Spleen (tissue), 11 donors: ENCODE measurements around the gene SMIM23. TPM values are rescaled to one million over a fixed set of nuclear protein-coding genes. Genes with fewer than 3 reads are reported as not detected.

Source experiments
- DNase-seq: peaks from one replicate; pipeline ENCODE4 v3.0.0-alpha.2; 2020
- H3K27ac ChIP-seq, 8 donors: fragments of 200-600 bp; sonication (generic) in 7 of 8; 1 replicate in 4 of 8; 2 replicates in 4 of 8; pipeline versions ENCODE4 v1.5.0 to v1.8.0; 2016 to 2021; ENCODE audit warnings: inconsistent platforms in 4 of 8, mild to moderate bottlenecking in 4 of 8, moderate library complexity in 1 of 8
- H3K27me3 ChIP-seq, 7 donors: fragments of 200-600 bp; sonication (generic) in 6 of 7; replicated peaks in 1 of 7; 1 replicate in 4 of 7; 2 replicates in 3 of 7; pipeline versions ENCODE4 v1.5.0 to v1.8.0; 2016 to 2021; ENCODE audit warnings: inconsistent platforms in 3 of 7, mild to moderate bottlenecking in 1 of 7
- H3K36me3 ChIP-seq, 6 donors: fragments of 200-600 bp; sonication (generic) in 5 of 6; 1 replicate in 4 of 6; 2 replicates in 2 of 6; pipeline versions ENCODE4 v1.5.0 to v1.8.0; 2016 to 2021; ENCODE audit warnings: inconsistent platforms in 2 of 6
- H3K4me1 ChIP-seq, 6 donors: fragments of 200-600 bp; sonication (generic) in 5 of 6; 1 replicate in 3 of 6; 2 replicates in 3 of 6; pipeline versions ENCODE4 v1.5.0 to v1.8.0; 2016 to 2021; ENCODE audit warnings: inconsistent platforms in 3 of 6
- H3K4me3 ChIP-seq, 8 donors: fragments of 200-600 bp; sonication (generic) in 7 of 8; 1 replicate in 4 of 8; 2 replicates in 4 of 8; pipeline versions ENCODE4 v1.5.0 to v1.8.0; 2016 to 2021; ENCODE audit warnings: inconsistent platforms in 4 of 8, mild to moderate bottlenecking in 4 of 8, moderate library complexity in 2 of 8
- H3K9me3 ChIP-seq, 8 donors: fragments of 200-600 bp; sonication (generic) in 7 of 8; 1 replicate in 4 of 8; 2 replicates in 4 of 8; pipeline versions ENCODE4 v1.5.0 to v1.8.0; 2016 to 2021; ENCODE audit warnings: inconsistent platforms in 4 of 8
- CTCF ChIP-seq, 11 experiments: fragments of 200-600 bp in 7 of 11; fragments of 450-650 bp in 4 of 11; sonication (generic) in 4 of 11; IDR thresholded peaks in 8 of 11; conservative IDR thresholded peaks in 3 of 11; 1 replicate in 7 of 11; 2 replicates in 4 of 11; pipeline versions ENCODE4 v1.4.0 to v1.8.0; 2016 to 2021; ENCODE audit warnings: antibody characterized with exemption in 11 of 11, inconsistent platforms in 4 of 11, mild to moderate bottlenecking in 1 of 11
- POLR2A ChIP-seq, 3 donors: fragments of 450-650 bp; IDR thresholded peaks; one replicate each; pipeline ENCODE4 v1.5.1; 2017; ENCODE audit warnings: antibody characterized with exemption in 3 of 3, mild to moderate bottlenecking in 1 of 3
- POLR2AphosphoS5 ChIP-seq, 3 donors: sonication (generic); formaldehyde crosslinking; IDR thresholded peaks; one replicate each; pipeline ENCODE4 v1.5.1; 2017; ENCODE audit warnings: antibody characterized with exemption in 3 of 3
- WGBS, 5 donors: extraction: QIAGEN DNeasy Blood & Tissue Kit in 3 of 5; methylation state at CpG; one replicate each; pipeline versions ENCODE4 v1.1.5 to v1.1.7; 2013 to 2018; 5-methylcytosine and 5-hydroxymethylcytosine counted together
- intact Hi-C: fragments of 100-400 bp; cut with DNase I; formaldehyde crosslinking; loops from one replicate; pipeline ENCODE4 v1.15.0; 2023; ENCODE audit warnings: low total_unique reads
- polyA plus RNA-seq, 3 donors: library from polyadenylated mRNA; stranded (reverse); fragments of 200-250 nt; gene quantifications; one replicate each; pipeline ENCODE4 v1.2.1, GENCODE V29; 2013
- total RNA-seq, 7 donors: library from RNA; depleted of rRNA in 3 of 7; stranded (reverse); fragments of >200 nt in 3 of 7; fragmentation: NEBNext Ultra II Directional in 4 of 7; extraction: Animal tissue kit (Norgen Biotek cat#: 25700) in 4 of 7; gene quantifications; one replicate each; pipeline versions ENCODE4 v1.1.0 to v1.2.1, GENCODE V29; 2016 to 2021
- donor health status: healthy with polysubstance abuse.
- donor health status: DM: no; HTN: no; CAD: no; lungs with moderate emphysema.
- donor health status: DM: no; HTN: no; CAD: no.
- donor health status: Bipolar disorder and iron deficiency.
- donor health status: healthy.
- donor health status: DM: no; HTN: no; CAD: no.
- donor health status: DM: yes; HTN: yes; CAD: no.

SMIM23 gene
- total and polyA plus RNA-seq, 10 donors = not detected

DNA sequence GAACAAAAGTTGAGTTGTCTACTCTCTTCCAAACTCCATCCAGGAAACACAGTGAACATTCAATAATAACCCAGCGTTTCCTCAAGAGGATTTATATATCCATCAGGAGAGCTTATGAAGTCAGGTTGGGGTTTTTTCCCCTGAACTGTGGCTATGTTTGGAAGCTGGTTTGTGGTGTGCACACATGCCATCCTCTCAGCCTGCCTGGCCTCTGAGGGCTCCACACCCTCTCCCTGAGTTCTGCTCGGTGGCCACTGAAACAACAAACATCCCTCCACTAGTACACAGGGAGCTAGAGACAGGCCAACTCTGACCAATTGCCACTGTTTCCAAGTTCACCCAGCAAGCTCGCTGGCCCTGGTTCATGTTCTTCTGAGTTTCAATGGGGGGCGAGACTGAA lies 35.7 kb downstream of the SMIM23 start:
- Histone ChIP-seq H3K9me3 (no peaks in the 10 kb centered on the region), H3K4me1 (no peaks in the 10 kb centered on the region), H3K27ac (no peak overlapping the region), H3K4me3 (no peak overlapping the region), H3K36me3 (no peaks in the 10 kb centered on the region), H3K27me3 (peaks cover 0 to 13% (median 0%) of the 10 kb centered on the region in 7 donors)
- TF ChIP-seq POLR2AphosphoS5 (IDR thresholded peaks at IDR 0.05) (no peak), CTCF (IDR thresholded peaks at IDR 0.05 in 8 of 11, conservative IDR thresholded peaks at IDR 0.05 in 3 of 11) (no peak), POLR2A (IDR thresholded peaks at IDR 0.05) (no peak)
- DNase-seq = peak; percentile 18
- intact Hi-C loops = no loop called here
- 85 to 93% (median 89%) methylated on average over 3 to 4 of the region's 4 CpGs for WGBS, 5 donors

DNA sequence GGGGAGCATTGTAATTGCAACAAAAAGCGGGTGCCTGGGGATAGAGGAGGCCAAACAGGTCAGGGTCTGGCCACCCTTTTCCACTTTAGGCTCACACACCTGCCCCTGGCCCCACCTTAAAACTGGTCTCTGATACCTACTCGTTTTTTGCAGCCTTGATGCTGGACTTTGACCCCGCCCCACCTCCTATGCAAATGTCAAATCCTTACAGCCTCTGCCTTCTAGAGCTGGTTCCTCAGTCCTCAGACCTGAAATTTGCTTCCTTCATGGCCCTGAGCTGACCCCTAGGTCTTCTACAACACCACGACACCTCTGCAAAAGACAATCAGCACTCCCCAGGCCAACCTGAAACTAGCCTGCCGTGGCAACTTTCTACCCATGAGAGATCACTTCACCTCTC lies 37.7 kb downstream of the SMIM23 start:
- no peaks in the 10 kb centered on the region for H3K4me1 ChIP-seq
- H3K36me3 ChIP-seq = no peaks in the 10 kb centered on the region
- intact Hi-C loops = no loop called here
- TF ChIP-seq CTCF (IDR thresholded peaks at IDR 0.05 in 8 of 11, conservative IDR thresholded peaks at IDR 0.05 in 3 of 11) (no peak), POLR2AphosphoS5 (IDR thresholded peaks at IDR 0.05) (no peak), POLR2A (IDR thresholded peaks at IDR 0.05) (no peak)
- no peak for DNase-seq
- H3K27ac ChIP-seq = no peak overlapping the region
- WGBS, 5 donors = 73 to 80% (median 76%) methylated on average over 5 of the region's 5 CpGs
- no peak overlapping the region for H3K4me3 ChIP-seq
- no peaks in the 10 kb centered on the region for H3K9me3 ChIP-seq
- peaks cover 0 to 6% (median 0%) of the 10 kb centered on the region in 7 donors for H3K27me3 ChIP-seq

- WGBS, 5 donors = 69 to 98% (median 91%) methylated on average over 3 of the region's 3 CpGs
- intact Hi-C loops = no loop called here
- Histone ChIP-seq H3K27me3 (no peaks in the 10 kb centered on the region), H3K4me3 (no peak overlapping the region), H3K9me3 (peaks cover 0 to 10% (median 2%) of the 10 kb centered on the region in 8 donors), H3K36me3 (no peaks in the 10 kb centered on the region), H3K27ac (no peak overlapping the region), H3K4me1 (no peaks in the 10 kb centered on the region)
- DNase-seq = peak; percentile 18
- TF ChIP-seq POLR2AphosphoS5 (IDR thresholded peaks at IDR 0.05) (no peak), CTCF (IDR thresholded peaks at IDR 0.05 in 8 of 11, conservative IDR thresholded peaks at IDR 0.05 in 3 of 11) (no peak), POLR2A (IDR thresholded peaks at IDR 0.05) (no peak)
Observed at GRCh38 chr5:171825051-171825450, 39.4 kb downstream of the SMIM23 start.

GRCh38 chr5:171826132-171826531 lies 40.5 kb downstream of the SMIM23 start:
- intact Hi-C loops = no loop called here
- H3K27ac ChIP-seq = no peak overlapping the region

More at GRCh38 chr5:171826132-171826531, 40.5 kb downstream of the SMIM23 start:
- no peak overlapping the region for H3K4me3 ChIP-seq
- TF ChIP-seq POLR2A (IDR thresholded peaks at IDR 0.05) (no peak), POLR2AphosphoS5 (IDR thresholded peaks at IDR 0.05) (no peak), CTCF (IDR thresholded peaks at IDR 0.05 in 8 of 11, conservative IDR thresholded peaks at IDR 0.05 in 3 of 11) (no peak)
- H3K4me1 ChIP-seq = no peaks in the 10 kb centered on the region
- peak; percentile 4 for DNase-seq
- peaks cover 0 to 15% (median 5%) of the 10 kb centered on the region in 8 donors for H3K9me3 ChIP-seq
- WGBS, 5 donors = 73 to 93% (median 81%) methylated on average over 5 of the region's 5 CpGs
- no peaks in the 10 kb centered on the region for H3K36me3 ChIP-seq
- no peaks in the 10 kb centered on the region for H3K27me3 ChIP-seq
